ENCODE measurements around the gene C1QC.

- TF ChIP-seq, protein P1, sequence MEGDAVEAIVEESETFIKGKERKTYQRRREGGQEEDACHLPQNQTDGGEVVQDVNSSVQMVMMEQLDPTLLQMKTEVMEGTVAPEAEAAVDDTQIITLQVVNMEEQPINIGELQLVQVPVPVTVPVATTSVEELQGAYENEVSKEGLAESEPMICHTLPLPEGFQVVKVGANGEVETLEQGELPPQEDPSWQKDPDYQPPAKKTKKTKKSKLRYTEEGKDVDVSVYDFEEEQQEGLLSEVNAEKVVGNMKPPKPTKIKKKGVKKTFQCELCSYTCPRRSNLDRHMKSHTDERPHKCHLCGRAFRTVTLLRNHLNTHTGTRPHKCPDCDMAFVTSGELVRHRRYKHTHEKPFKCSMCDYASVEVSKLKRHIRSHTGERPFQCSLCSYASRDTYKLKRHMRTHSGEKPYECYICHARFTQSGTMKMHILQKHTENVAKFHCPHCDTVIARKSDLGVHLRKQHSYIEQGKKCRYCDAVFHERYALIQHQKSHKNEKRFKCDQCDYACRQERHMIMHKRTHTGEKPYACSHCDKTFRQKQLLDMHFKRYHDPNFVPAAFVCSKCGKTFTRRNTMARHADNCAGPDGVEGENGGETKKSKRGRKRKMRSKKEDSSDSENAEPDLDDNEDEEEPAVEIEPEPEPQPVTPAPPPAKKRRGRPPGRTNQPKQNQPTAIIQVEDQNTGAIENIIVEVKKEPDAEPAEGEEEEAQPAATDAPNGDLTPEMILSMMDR (IDR thresholded peaks at IDR 0.05; ENCODE audit: low read depth, low read length): no peak
- no peak for TF ChIP-seq EZH2phosphoT487 (IDR thresholded peaks at IDR 0.05; ENCODE audit: low read depth)
Measured at GRCh38 chr1:22627331-22627730, 16.1 kb upstream of the C1QC start.
